GM23338 (cell line): ENCODE results near the gene AFF3. TPM values are rescaled to one million over a fixed set of nuclear protein-coding genes. Genes with fewer than 3 reads are reported as not detected.

ENCODE experiments used
- ATAC-seq: fragments of 200-7000 bp; cut with Tn5 transposase; 3 replicates; pipeline ENCODE4 v1.9.1; 2020
- DNase-seq: peaks from one replicate; pipeline ENCODE4 v3.0.0-alpha.2; 2015; ENCODE audit warnings: low spot score
- H2AFZ ChIP-seq: fragments of 200-600 bp; sonication (generic); 2 replicates; pipeline ENCODE4 v1.8.0; 2016; ENCODE audit warnings: antibody characterized with exemption, mild to moderate bottlenecking, moderate library complexity
- H3F3A ChIP-seq: fragments of 200-600 bp; sonication (generic); replicated peaks from 2 replicates; pipeline ENCODE4 v1.8.0; 2017; ENCODE audit warnings: antibody characterized with exemption, mixed run types, low read depth
- H3K27ac ChIP-seq: fragments of 200-600 bp; sonication (generic); 2 replicates; pipeline ENCODE4 v1.6.1; 2016; ENCODE audit warnings: low read depth
- H3K27me3 ChIP-seq: fragments of 200-600 bp; sonication (generic); 2 replicates; pipeline ENCODE4 v1.8.0; 2016; ENCODE audit warnings: mild to moderate bottlenecking, mixed run types, moderate library complexity; ENCODE audit not compliant: insufficient read depth
- H3K36me3 ChIP-seq: fragments of 200-600 bp; sonication (generic); 2 replicates; pipeline ENCODE4 v1.8.0; 2016; ENCODE audit warnings: mild to moderate bottlenecking; ENCODE audit not compliant: insufficient read depth
- H3K4me1 ChIP-seq: fragments of 200-600 bp; sonication (generic); 2 replicates; pipeline ENCODE4 v1.8.0; 2016; ENCODE audit warnings: mild to moderate bottlenecking, moderate library complexity; ENCODE audit not compliant: insufficient read depth
- H3K4me2 ChIP-seq: fragments of 200-600 bp; sonication (generic); 2 replicates; pipeline ENCODE4 v1.7.1; 2017; ENCODE audit warnings: mixed run types
- H3K4me3 ChIP-seq: fragments of 200-600 bp; sonication (generic); 2 replicates; pipeline ENCODE4 v1.6.1; 2016; ENCODE audit warnings: mixed run types
- H3K79me2 ChIP-seq: fragments of 200-600 bp; sonication (generic); replicated peaks from 2 replicates; pipeline ENCODE4 v1.8.0; 2017; ENCODE audit warnings: mild to moderate bottlenecking; ENCODE audit not compliant: insufficient read depth
- H3K9me2 ChIP-seq: fragments of 200-600 bp; sonication (generic); 2 replicates; pipeline ENCODE4 v1.8.0; 2017; ENCODE audit not compliant: insufficient read depth
- H4K20me1 ChIP-seq: fragments of 200-600 bp; sonication (generic); replicated peaks from 2 replicates; pipeline ENCODE4 v1.8.0; 2017; ENCODE audit warnings: mild to moderate bottlenecking; ENCODE audit not compliant: insufficient read depth
- H3K27ac Mint-ChIP-seq: 2 replicates; pipeline ENCODE4 v1.8.0; 2020; ENCODE audit warnings: inconsistent platforms, mild to moderate bottlenecking, moderate library complexity, mixed read lengths
- H3K27me3 Mint-ChIP-seq: 3 replicates; pipeline ENCODE4 v1.8.0; 2022; ENCODE audit warnings: low read depth, mild to moderate bottlenecking, moderate library complexity, mixed read lengths, inconsistent platforms; ENCODE audit not compliant: insufficient read depth, poor library complexity
- H3K36me3 Mint-ChIP-seq: 3 replicates; pipeline ENCODE4 v1.8.0; 2021; ENCODE audit warnings: low read depth, mild to moderate bottlenecking, inconsistent platforms, moderate library complexity, mixed read lengths
- H3K4me1 Mint-ChIP-seq: 3 replicates; pipeline ENCODE4 v1.8.0; 2020; ENCODE audit warnings: mild to moderate bottlenecking, inconsistent platforms, mixed read lengths
- H3K4me3 Mint-ChIP-seq: 3 replicates; pipeline ENCODE4 v1.8.0; 2021; ENCODE audit warnings: moderate library complexity, mild to moderate bottlenecking, inconsistent platforms, mixed read lengths
- H3K9me3 Mint-ChIP-seq: 3 replicates; pipeline ENCODE4 v1.8.0; 2020; ENCODE audit warnings: moderate library complexity, mild to moderate bottlenecking, inconsistent platforms, mixed read lengths
- CREB1 ChIP-seq: fragments of 250-450 bp; sonication (Bioruptor Pico); IDR thresholded peaks from 2 replicates; pipeline ENCODE4 v1.5.0; 2020; ENCODE audit warnings: low read depth, mild to moderate bottlenecking, moderate library complexity
- CTCF ChIP-seq, 2 experiments: fragments of 200-600 bp in 1 of 2; sonication (generic) in 1 of 2; conservative IDR thresholded peaks; 2 replicates each; pipeline versions ENCODE4 v1.5.1 to v1.6.1; 2016 to 2017; ENCODE audit warnings: antibody characterized with exemption in 2 of 2, low read depth in 2 of 2, mild to moderate bottlenecking in 2 of 2, moderate library complexity in 1 of 2
- ETS1 ChIP-seq: IDR thresholded peaks from 2 replicates; pipeline ENCODE4 v1.6.1; 2016; ENCODE audit warnings: antibody characterized with exemption
- EZH2 ChIP-seq: fragments of 200-600 bp; sonication (generic); IDR thresholded peaks from one replicate; pipeline ENCODE4 v1.8.0; 2017; ENCODE audit warnings: antibody characterized with exemption, mild to moderate bottlenecking, low read depth; ENCODE audit not compliant: unreplicated experiment
- EZH2phosphoT487 ChIP-seq: fragments of 200-600 bp; sonication (generic); IDR thresholded peaks from one replicate; pipeline ENCODE4 v1.8.1; 2018; ENCODE audit warnings: antibody characterized with exemption; ENCODE audit not compliant: unreplicated experiment
- JUNB ChIP-seq: IDR thresholded peaks from one replicate; pipeline ENCODE4 v1.6.1; 2016; ENCODE audit warnings: antibody characterized with exemption; ENCODE audit not compliant: unreplicated experiment
- NANOG ChIP-seq: IDR thresholded peaks from 2 replicates; pipeline ENCODE4 v1.6.1; 2016; ENCODE audit warnings: antibody characterized with exemption, borderline replicate concordance
- POLR2AphosphoS5 ChIP-seq: IDR thresholded peaks from 2 replicates; pipeline ENCODE4 v1.6.1; 2016; ENCODE audit warnings: antibody characterized with exemption, low read depth
- REST ChIP-seq: IDR thresholded peaks from one replicate; pipeline ENCODE4 v1.6.1; 2018; ENCODE audit warnings: antibody characterized with exemption; ENCODE audit not compliant: unreplicated experiment
- STAT1 ChIP-seq: IDR thresholded peaks from one replicate; pipeline ENCODE4 v1.6.1; 2016; ENCODE audit warnings: antibody characterized with exemption; ENCODE audit not compliant: unreplicated experiment
- ZNF114 ChIP-seq: fragments of 250-450 bp; sonication (Bioruptor Pico); IDR thresholded peaks from 2 replicates; pipeline ENCODE4 v1.5.0; 2020; ENCODE audit warnings: mild to moderate bottlenecking, moderate library complexity
- ZNF331 ChIP-seq: fragments of 250-450 bp; sonication (Bioruptor Pico); IDR thresholded peaks from 2 replicates; pipeline ENCODE4 v1.5.0; 2020; ENCODE audit warnings: low read depth, mild to moderate bottlenecking, moderate library complexity
- ZNF462 ChIP-seq: fragments of 250-450 bp; sonication (Bioruptor Pico); IDR thresholded peaks from 2 replicates; pipeline ENCODE4 v1.5.0; 2020; ENCODE audit warnings: mild to moderate bottlenecking, moderate library complexity
- polyA plus RNA-seq: library from polyadenylated mRNA; unstranded; fragments of >200 nt; fragmentation: Nextera tagmentation; extraction: Ambion mirVana; gene quantifications from 2 replicates; pipeline ENCODE4 v1.2.1, GENCODE V29; 2016
- total RNA-seq: library from RNA; depleted of rRNA; stranded (reverse); fragments of >200 nt; shearing (Covaris generic); gene quantifications from 2 replicates; pipeline ENCODE4 v1.2.3, GENCODE V29; 2014

The AFF3 gene
- total and polyA plus RNA-seq, 2 experiments from 2014 or later: 0.73 to 1.4 TPM

- Mint-ChIP-seq H3K4me1 (peaks cover 19% of the 10 kb centered on the region), H3K27ac (no peak overlapping the region), H3K36me3 (no peaks in the 10 kb centered on the region), H3K27me3 (no peaks in the 10 kb centered on the region), H3K9me3 (no peaks in the 10 kb centered on the region), H3K4me3 (no peak overlapping the region)
- Histone ChIP-seq H3K4me3 (no peak overlapping the region), H3K4me1 (0 out of 2 replicates have a peak, but pooled peaks cover 4% of the 10 kb centered on the region), H3K9me2 (no peaks in the 10 kb centered on the region; the same call in 1 of the 2 replicates), H3K36me3 (no peaks in the 10 kb centered on the region), H3K4me2 (no peak overlapping the region), H3K79me2 (no peaks in the 10 kb centered on the region), H3F3A (no peaks in the 10 kb centered on the region), H3K27ac (no peak overlapping the region), H4K20me1 (no peaks in the 10 kb centered on the region), H3K27me3 (no peaks in the 10 kb centered on the region), H2AFZ (no peak overlapping the region)
- ATAC-seq: no peak
- TF ChIP-seq CREB1 (CRISPR knock-in tag) (no peak), NANOG (no peak), STAT1 (no peak), ZNF331 (CRISPR knock-in tag) (no peak), CTCF (conservative IDR thresholded peaks at IDR 0.05; ENCODE audit: low read depth in 2 of 2) (no peak), EZH2 (no peak), JUNB (no peak), ZNF114 (CRISPR knock-in tag) (no peak), ETS1 (no peak), ZNF462 (CRISPR knock-in tag) (no peak), REST (no peak), EZH2phosphoT487 (no peak), POLR2AphosphoS5 (no peak)
- DNase-seq: no peak
Measured at GRCh38 chr2:99957332-99958133, 184.9 kb downstream of the AFF3 start.
